Rectal smooth muscle tissue (tissue), 1 donor: ENCODE measurements around the gene FADS6.

Source experiments
- H3K27ac ChIP-seq: one replicate; pipeline ENCODE4 v1.7.0; 2013; ENCODE audit warnings: low read depth, low read length, inconsistent platforms
- H3K27me3 ChIP-seq: one replicate; pipeline ENCODE4 v1.7.0; 2013; ENCODE audit warnings: low read length; ENCODE audit not compliant: control insufficient read depth, insufficient read depth
- H3K36me3 ChIP-seq: one replicate; pipeline ENCODE4 v1.7.0; 2013; ENCODE audit warnings: low read length; ENCODE audit not compliant: control insufficient read depth, insufficient read depth
- H3K4me1 ChIP-seq: one replicate; pipeline ENCODE4 v1.7.0; 2013; ENCODE audit warnings: low read length; ENCODE audit not compliant: control insufficient read depth, insufficient read depth
- H3K4me3 ChIP-seq: one replicate; pipeline ENCODE4 v1.7.0; 2013; ENCODE audit warnings: low read length
- H3K9ac ChIP-seq: one replicate; pipeline ENCODE4 v1.7.0; 2013; ENCODE audit warnings: low read length

The FADS6 gene

DNA sequence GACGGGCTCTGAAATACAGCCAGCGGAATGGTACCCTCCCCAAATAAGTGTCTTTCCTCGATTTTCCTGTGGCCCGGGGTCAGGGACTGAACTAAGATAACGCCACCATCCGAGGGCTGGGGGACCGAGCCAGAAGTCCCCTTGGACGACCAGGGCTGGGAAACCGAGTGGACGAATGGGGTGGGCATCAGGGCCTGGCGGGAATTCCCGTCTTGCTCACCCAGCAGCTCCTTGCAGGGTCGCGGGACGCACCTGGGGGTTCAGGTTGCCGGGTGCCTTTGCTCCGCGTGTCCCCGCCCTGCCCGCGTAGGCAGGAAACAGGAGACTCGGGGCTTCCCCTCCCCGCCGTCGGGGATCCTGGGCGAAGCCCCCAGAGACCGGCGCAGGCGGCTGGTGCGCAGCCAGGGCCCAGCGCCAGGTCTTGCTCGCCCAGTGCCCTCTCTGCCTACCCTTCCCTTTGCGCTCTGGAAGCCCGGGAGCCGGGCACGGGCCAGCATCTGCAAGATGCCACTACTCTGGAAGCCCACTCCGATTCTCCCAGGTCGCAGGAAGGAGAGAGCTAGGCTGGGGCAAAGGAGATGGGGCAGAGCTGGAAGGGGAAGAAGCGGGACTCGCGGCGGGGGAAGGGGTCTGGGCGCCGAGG lies 33.1 kb downstream of the FADS6 start:
- H3K27ac ChIP-seq: no peak overlapping the region
- H3K36me3 ChIP-seq: no peaks in the 10 kb centered on the region
- no peaks in the 10 kb centered on the region for H3K4me1 ChIP-seq
- peak overlapping the region; percentile 30 for H3K4me3 ChIP-seq
- H3K9ac ChIP-seq: no peak overlapping the region
- H3K27me3 ChIP-seq: peaks cover 27% of the 10 kb centered on the region

- Histone ChIP-seq H3K9ac (no peak within 1 kb of the TSS), H3K36me3 (no peaks in the 10 kb centered on the region), H3K27me3 (peaks cover 30% of the 10 kb centered on the region), H3K4me3 (peak within 1 kb of the TSS; percentile 30), H3K4me1 (no peaks in the 10 kb centered on the region), H3K27ac (no peak within 1 kb of the TSS)
These were observed 33.8 kb downstream of the FADS6 start, which contains the start of gene GRIN2C for GRCh38 chr17:74859459-74860228. Gene GRIN2C, minus strand, starts transcription at chr17:74859885. Its CDS starts 4,793 bp downstream, at chr17:74855092.

DNA sequence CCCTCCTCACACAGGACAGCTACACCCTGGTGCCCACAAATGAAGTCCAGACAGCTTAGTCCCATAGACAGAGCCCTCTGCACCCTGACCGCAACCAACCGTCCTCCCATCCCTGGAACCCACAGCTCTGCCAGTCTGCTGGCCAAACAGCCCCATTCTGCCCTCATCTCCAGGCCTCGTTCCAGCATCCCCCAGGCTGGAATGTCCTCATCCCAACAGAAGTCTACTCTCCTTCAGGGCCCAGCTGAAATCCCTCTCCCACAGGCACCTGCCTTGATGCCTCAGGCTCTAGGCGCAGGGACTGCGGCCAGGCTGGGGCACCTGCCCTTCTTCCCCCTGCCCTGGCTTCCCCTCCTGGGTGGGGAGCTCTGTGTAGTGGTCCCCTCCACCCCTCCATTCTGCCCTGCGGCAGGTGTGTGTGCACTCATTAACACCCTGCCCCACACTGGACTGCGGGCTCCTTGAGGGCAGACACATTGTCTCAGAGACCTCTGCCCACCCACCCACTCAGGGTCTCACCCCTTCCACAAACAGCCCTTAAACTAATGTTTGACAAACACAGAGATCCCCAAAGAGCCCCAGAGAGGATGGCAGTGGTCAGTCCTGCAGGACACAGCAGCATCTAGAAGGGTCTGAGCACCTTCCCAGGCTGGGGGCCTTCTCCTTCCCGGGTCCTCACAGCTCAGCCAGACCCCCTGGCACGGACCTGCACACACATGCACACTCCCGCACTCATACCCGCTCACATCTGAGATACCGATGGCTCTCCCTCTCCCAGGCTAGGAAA lies 34.6 kb downstream of the FADS6 start:
- H3K27ac ChIP-seq: no peak overlapping the region
- no peak overlapping the region for H3K4me3 ChIP-seq
- H3K36me3 ChIP-seq: no peaks in the 10 kb centered on the region
- H3K27me3 ChIP-seq: peaks cover 34% of the 10 kb centered on the region
- no peak overlapping the region for H3K9ac ChIP-seq
- H3K4me1 ChIP-seq: no peaks in the 10 kb centered on the region

DNA sequence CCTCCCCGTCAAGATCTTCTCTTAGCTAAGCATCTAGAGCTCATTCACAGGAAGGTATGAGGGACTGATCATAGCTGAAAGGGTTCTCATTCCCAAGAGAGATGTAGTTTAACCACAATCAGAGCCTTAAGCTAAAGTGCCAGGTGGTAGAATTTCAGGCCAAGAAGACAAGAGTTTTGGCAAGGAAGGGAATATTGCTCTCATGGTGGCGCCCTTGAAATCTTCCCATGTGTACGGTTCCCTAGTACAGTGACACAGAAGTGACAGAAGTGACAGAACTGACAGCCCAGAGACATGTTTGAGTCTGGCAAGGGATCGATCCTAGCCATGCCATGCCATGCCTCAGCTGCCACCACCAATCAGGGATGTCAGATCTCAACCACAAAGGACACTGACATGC lies 36.2 kb downstream of the FADS6 start:
- Histone ChIP-seq H3K9ac (no peak overlapping the region), H3K27ac (no peak overlapping the region), H3K36me3 (no peaks in the 10 kb centered on the region), H3K4me1 (no peaks in the 10 kb centered on the region), H3K27me3 (peaks cover 42% of the 10 kb centered on the region), H3K4me3 (no peak overlapping the region)

DNA sequence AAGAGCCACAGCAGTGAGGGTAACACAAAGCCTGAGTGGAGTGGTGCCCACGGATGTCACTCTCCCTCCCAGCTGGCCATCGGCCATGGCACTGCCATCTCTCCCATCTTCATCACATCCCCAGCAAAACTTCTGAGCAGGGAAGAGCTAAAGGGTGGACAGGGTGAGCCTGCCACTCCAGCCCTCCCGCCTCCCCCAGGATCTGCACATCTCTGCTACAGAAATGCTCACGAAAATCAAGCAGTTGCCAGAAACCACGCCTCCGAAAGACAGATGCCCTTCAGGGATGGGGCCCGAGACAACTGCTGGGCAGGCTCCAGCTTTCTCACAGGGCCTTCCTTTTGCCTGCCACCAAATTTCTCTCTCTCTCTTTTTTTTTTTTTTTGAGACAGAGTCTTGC lies 37.3 kb downstream of the FADS6 start:
- peaks cover 46% of the 10 kb centered on the region for H3K27me3 ChIP-seq
- no peaks in the 10 kb centered on the region for H3K4me1 ChIP-seq
- no peak overlapping the region for H3K9ac ChIP-seq
- no peak overlapping the region for H3K4me3 ChIP-seq
- no peak overlapping the region for H3K27ac ChIP-seq
- no peaks in the 10 kb centered on the region for H3K36me3 ChIP-seq

DNA sequence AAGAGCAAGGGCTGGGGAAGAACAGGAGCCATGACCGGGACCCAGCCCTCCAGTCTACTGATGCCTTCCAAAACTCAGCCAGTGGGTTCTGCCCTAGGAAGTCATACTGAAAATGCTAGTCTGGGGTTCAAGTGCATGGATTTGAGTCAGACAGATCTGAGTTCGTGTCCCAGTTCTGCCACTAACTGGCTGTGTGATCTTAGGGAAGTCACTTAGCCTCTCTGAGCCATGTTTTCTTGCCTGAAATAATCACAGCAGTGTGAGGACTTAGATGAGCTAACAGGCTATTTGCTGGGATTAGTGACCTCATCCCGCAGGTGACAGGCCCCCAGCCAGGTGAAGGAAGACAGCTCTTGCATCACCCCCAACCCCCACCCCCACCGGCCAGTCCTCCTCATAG lies 38.1 kb downstream of the FADS6 start:
- Histone ChIP-seq H3K36me3 (no peaks in the 10 kb centered on the region), H3K27me3 (peaks cover 43% of the 10 kb centered on the region), H3K4me1 (no peaks in the 10 kb centered on the region), H3K9ac (no peak overlapping the region), H3K27ac (no peak overlapping the region), H3K4me3 (no peak overlapping the region)

DNA sequence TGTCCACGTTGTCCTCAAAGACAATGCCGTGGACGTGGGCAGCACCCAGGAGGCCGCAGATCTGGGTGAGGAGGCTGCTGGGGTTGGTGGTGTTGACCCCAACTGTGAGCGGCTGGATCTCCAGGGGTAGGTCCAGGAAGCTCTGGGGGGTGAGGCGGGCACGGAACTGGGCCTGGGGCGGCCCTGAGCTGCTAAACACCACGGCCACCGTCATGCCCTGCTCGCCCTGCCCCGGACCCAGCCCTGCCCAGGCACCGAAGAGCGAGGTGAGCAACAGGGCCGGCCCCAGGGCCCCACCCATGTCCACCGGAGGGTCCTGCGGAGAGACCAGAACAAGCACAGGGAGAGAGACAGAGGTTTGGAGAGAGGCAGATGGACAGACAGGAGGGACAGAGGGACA lies 38.6 kb downstream of the FADS6 start:
- Histone ChIP-seq H3K36me3 (no peaks in the 10 kb centered on the region), H3K9ac (no peak overlapping the region), H3K4me1 (no peaks in the 10 kb centered on the region), H3K4me3 (no peak overlapping the region), H3K27ac (no peak overlapping the region), H3K27me3 (peaks cover 42% of the 10 kb centered on the region)

- peaks cover 37% of the 10 kb centered on the region for H3K27me3 ChIP-seq
These were observed 39.8 kb downstream of the FADS6 start for GRCh38 chr17:74853669-74854068.

GRCh38 chr17:74853048-74853397 lies 40.4 kb downstream of the FADS6 start:
- H3K9ac ChIP-seq: no peak overlapping the region
- no peak overlapping the region for H3K4me3 ChIP-seq
- H3K27ac ChIP-seq: no peak overlapping the region
- H3K27me3 ChIP-seq: peaks cover 36% of the 10 kb centered on the region
- H3K4me1 ChIP-seq: no peaks in the 10 kb centered on the region
- H3K36me3 ChIP-seq: no peaks in the 10 kb centered on the region

More at GRCh38 chr17:74853669-74854068, 39.8 kb downstream of the FADS6 start:
- Histone ChIP-seq H3K9ac (no peak overlapping the region), H3K4me3 (no peak overlapping the region), H3K4me1 (no peaks in the 10 kb centered on the region), H3K27ac (no peak overlapping the region), H3K36me3 (no peaks in the 10 kb centered on the region)

DNA sequence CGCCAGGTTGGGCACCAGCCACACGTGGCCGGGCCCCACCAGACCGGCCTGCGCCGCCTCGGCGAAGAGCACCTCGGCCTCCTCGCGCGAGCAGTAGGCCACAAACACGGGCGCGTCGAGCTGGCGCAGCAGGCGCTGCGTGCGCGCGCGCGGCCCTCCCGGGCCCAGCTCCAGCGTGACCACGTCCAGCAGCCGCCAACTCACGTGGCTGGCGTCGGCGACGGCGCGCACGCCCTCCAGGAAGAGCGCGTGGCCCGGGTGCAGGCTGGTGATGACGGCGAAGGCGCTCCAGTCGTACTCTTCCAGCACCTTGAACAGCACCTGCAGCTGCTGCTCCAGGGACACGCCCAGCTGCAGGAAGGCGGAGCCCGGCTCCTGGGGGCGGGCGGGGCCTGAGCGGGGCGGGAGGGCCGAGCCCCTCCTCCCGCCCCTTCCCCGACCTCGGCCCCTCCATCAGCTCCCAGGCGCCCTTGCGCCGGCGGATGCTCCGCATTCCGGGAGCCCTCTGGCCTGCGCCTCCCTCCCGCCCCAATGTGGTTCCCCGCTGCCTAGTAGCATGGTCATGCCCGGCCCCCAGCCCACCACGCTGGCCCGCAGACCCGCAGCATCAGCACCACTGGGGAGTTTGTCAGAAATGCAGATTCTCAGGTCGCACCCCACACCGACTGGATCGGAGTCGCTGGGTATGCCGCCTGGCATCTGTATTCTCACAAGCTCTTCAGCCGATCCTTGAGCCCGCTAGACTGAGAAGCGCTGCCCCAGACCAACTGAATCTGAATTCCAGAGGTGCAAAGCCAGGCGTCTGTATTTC lies 41.0 kb downstream of the FADS6 start:
- no peak overlapping the region for H3K9ac ChIP-seq
- no peak overlapping the region for H3K4me3 ChIP-seq
- H3K4me1 ChIP-seq: no peaks in the 10 kb centered on the region
- H3K27me3 ChIP-seq: peaks cover 36% of the 10 kb centered on the region
- no peaks in the 10 kb centered on the region for H3K36me3 ChIP-seq
- H3K27ac ChIP-seq: no peak overlapping the region

- Histone ChIP-seq H3K27ac (no peak overlapping the region), H3K27me3 (peaks cover 32% of the 10 kb centered on the region), H3K4me3 (no peak overlapping the region)
These were observed 41.7 kb downstream of the FADS6 start for GRCh38 chr17:74851612-74852236.

More at GRCh38 chr17:74851612-74852236, 41.7 kb downstream of the FADS6 start:
- H3K36me3 ChIP-seq: no peaks in the 10 kb centered on the region
- H3K4me1 ChIP-seq: no peaks in the 10 kb centered on the region
- no peak overlapping the region for H3K9ac ChIP-seq
